AG04449 (cell line): ENCODE results near the gene MAP3K5.

Source experiments
- CTCF ChIA-PET: fragments of 350-600 bp; formaldehyde crosslinking; extraction: SDS; loops from one replicate; lab custom pipeline; 2021; ENCODE audit warnings: antibody characterized with exemption; lab: Yijun Ruan, JAX
- POLR2A ChIA-PET: fragments of 400-600, 350-600 bp; formaldehyde crosslinking; extraction: SDS; loops from one replicate; lab custom pipeline; 2020; ENCODE audit warnings: antibody characterized with exemption, inconsistent platforms; lab: Yijun Ruan, JAX
- DNase-seq: peaks from one replicate; pipeline ENCODE4 v3.0.0-alpha.2; 2010; ENCODE audit warnings: low read depth, low spot score
- H3K4me3 ChIP-seq: 2 replicates; pipeline ENCODE4 v1.5.1; 2011; ENCODE audit warnings: low read depth, mild to moderate bottlenecking, control low read depth, low read length
- CTCF ChIP-seq: IDR thresholded peaks from one replicate; pipeline ENCODE4 v1.5.1; 2011; ENCODE audit warnings: mild to moderate bottlenecking, moderate library complexity, low read length, control low read depth, inconsistent platforms; ENCODE audit not compliant: insufficient read depth; ENCODE audit errors: missing control alignments

The MAP3K5 gene

GRCh38 chr6:136533487-136533886, 258.8 kb downstream of the MAP3K5 start:
- POLR2A ChIA-PET = no interaction called here
- no peak for TF ChIP-seq CTCF
- H3K4me3 ChIP-seq = no peak overlapping the region
- CTCF ChIA-PET = no interaction called here
- no peak for DNase-seq

- POLR2A ChIA-PET = no interaction called here
- CTCF ChIA-PET = no interaction called here
- H3K4me3 ChIP-seq = no peak overlapping the region
- no peak for TF ChIP-seq CTCF
- no peak for DNase-seq
These were observed 260.2 kb downstream of the MAP3K5 start for GRCh38 chr6:136532030-136532429.

- TF ChIP-seq CTCF = no peak
- CTCF ChIA-PET = interaction anchor here (1.2 to 1.9 kb wide), 2 partner anchors 9 to 23 kb away, joined by 3 to 4 read pairs; no protein-coding TSS in a partner anchor
- no peak overlapping the region for H3K4me3 ChIP-seq
- DNase-seq = no peak
- POLR2A ChIA-PET = no interaction called here
These were observed 262.6 kb downstream of the MAP3K5 start for GRCh38 chr6:136529710-136530109.

- POLR2A ChIA-PET = no interaction called here
- no peak for DNase-seq
- no peak overlapping the region for H3K4me3 ChIP-seq
- CTCF ChIA-PET = interaction anchor here (1.9 kb wide), 1 partner anchor 24 kb away, joined by 4 read pairs; no protein-coding TSS in a partner anchor
- TF ChIP-seq CTCF = no peak
These were observed 263.8 kb downstream of the MAP3K5 start for GRCh38 chr6:136528477-136528876.

- no peak for DNase-seq
- TF ChIP-seq CTCF = no peak
- POLR2A ChIA-PET = no interaction called here
- CTCF ChIA-PET = interaction anchor here (1.9 kb wide), 1 partner anchor 25 kb away, joined by 4 read pairs; no protein-coding TSS in a partner anchor
- no peak overlapping the region for H3K4me3 ChIP-seq
These were observed 264.4 kb downstream of the MAP3K5 start for GRCh38 chr6:136527831-136528230.

- POLR2A ChIA-PET = interaction anchor here (1.2 kb wide), 1 partner anchor 265 kb away, joined by 3 read pairs; the partner anchor contains the start of gene MAP3K5
- no peak for TF ChIP-seq CTCF
- H3K4me3 ChIP-seq = no peak overlapping the region
- CTCF ChIA-PET = interaction anchor here (1.2 to 2.0 kb wide), 3 partner anchors 20 to 267 kb away, joined by 3 to 6 read pairs (median 4); partner anchors contain the start of gene MAP7
- no peak for DNase-seq
These were observed 265.3 kb downstream of the MAP3K5 start for GRCh38 chr6:136526937-136527336.
